ENCODE measurements around the gene SMG6.
A peak's percentile ranks its signal among the peaks of the same experiment; 100 is the strongest.

Gene SMG6

DNA sequence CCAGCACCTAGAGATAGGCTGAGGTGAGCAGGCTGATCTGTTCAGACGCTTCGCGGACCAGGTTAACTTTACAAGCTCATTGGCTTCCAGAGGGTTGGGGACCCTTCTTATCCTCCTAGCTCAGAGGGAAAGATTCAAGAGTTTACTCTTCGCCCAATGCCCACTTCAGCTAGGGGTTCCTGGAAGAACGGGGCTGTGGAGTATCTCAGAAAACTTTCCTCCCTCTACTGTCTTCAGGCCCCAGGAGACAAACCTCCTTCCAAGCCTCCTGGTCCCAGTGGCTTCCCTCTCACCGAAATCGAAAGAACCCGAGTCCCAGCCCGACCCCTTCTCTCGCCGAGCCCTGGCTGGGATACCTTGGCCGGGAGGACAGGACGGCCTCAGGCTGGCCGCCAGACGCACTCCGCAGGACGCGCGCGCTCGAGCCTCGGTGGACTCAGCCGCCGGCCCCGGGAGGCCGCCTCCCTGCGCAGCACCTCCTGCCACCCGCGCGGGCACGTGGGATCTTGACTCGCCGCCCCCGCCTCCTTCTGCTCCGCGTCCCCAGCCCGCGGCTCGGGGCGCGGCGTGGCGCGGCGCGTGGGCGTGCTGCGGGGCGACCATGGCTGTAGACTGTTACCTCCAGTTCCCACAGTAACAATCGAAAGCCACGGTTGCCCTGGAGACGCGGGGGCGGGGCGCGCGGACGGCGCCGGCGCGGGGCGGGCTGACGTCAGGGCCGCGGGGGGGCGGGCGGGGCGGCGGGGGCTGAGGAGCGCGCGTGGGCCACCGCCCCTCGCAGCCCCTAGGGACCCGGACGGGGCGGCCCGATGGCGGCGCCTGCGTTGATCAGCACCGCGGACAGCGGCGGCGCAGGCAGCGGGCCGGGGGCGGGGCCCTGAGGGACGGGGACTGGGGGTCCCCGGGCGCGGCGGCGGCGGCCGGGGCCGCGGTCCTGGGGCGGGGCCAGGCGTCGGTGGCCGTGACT is 254.0 kb downstream of the SMG6 start:
- peak; percentile 71 for DNase-seq (ENCODE audit: low spot score)
- TF ChIP-seq, protein P1, sequence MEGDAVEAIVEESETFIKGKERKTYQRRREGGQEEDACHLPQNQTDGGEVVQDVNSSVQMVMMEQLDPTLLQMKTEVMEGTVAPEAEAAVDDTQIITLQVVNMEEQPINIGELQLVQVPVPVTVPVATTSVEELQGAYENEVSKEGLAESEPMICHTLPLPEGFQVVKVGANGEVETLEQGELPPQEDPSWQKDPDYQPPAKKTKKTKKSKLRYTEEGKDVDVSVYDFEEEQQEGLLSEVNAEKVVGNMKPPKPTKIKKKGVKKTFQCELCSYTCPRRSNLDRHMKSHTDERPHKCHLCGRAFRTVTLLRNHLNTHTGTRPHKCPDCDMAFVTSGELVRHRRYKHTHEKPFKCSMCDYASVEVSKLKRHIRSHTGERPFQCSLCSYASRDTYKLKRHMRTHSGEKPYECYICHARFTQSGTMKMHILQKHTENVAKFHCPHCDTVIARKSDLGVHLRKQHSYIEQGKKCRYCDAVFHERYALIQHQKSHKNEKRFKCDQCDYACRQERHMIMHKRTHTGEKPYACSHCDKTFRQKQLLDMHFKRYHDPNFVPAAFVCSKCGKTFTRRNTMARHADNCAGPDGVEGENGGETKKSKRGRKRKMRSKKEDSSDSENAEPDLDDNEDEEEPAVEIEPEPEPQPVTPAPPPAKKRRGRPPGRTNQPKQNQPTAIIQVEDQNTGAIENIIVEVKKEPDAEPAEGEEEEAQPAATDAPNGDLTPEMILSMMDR (conservative IDR thresholded peaks at IDR 0.05; ENCODE audit: low read depth) = no peak
- CTCF ChIA-PET = interaction anchor here (2.7 kb wide), 1 partner anchor 195 kb away, joined by 16 read pairs; no protein-coding TSS in a partner anchor
- peak overlapping the region; percentile 62 for H3K27ac ChIP-seq
- POLR2A ChIA-PET (ENCODE audit: low non-redundant PET) = no interaction called here

DNA sequence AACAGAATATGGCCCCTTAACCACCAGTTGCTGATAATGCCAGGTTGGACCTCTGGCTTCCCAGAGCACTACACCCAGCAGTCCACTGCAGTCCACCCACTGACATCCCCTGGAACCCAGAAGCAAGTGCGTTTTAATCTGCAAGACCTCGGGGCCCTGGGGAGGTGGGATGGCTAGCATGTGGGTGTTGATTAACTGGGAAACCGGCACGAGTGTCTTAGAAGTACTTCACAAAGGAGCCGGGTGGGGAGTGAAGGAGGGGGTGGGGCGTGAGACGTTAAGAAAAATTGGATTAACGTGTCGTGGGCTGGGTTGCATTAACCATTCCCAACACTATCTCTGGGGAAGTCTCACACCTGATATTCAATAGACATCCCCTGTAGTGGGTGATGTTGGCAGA is 254.8 kb downstream of the SMG6 start:
- POLR2A ChIA-PET (ENCODE audit: low non-redundant PET) = no interaction called here
- no peak overlapping the region; the same call in 1 of the 2 replicates for H3K27ac ChIP-seq
- no peak for DNase-seq (ENCODE audit: low spot score)
- CTCF ChIA-PET = interaction anchor here (0.5 kb wide), 1 partner anchor 288 kb away, joined by 4 read pairs; the partner anchor contains the start of gene TSR1
- TF ChIP-seq, protein P1 (conservative IDR thresholded peaks at IDR 0.05; ENCODE audit: low read depth) = no peak

DNA sequence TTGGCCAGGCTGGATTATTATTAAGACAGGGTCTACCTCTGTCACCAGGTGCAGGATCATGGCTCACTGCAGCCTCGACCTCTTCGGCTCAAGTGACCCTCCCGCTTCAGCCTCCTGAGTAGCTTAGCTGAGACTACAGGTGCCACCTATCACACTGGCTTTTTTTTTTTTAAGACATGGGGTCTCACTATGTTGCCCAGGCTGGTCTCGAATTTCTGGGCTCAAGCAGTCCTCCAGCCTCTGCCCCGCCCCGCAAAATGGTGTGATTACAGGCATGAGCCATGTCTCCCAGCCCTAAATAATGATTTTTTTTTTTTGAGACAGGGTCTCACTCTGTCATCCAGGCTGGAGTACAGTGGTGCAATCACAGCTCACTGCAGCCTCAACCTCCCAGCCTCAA is 256.0 kb downstream of the SMG6 start:
- CTCF ChIA-PET = interaction anchor here (0.6 kb wide), 2 partner anchors 167 to 197 kb away, joined by 3 read pairs; no protein-coding TSS in a partner anchor
- POLR2A ChIA-PET (ENCODE audit: low non-redundant PET) = no interaction called here
- H3K27ac ChIP-seq = no peak overlapping the region
- TF ChIP-seq, protein P1 (conservative IDR thresholded peaks at IDR 0.05; ENCODE audit: low read depth) = no peak
- no peak for DNase-seq (ENCODE audit: low spot score)

DNA sequence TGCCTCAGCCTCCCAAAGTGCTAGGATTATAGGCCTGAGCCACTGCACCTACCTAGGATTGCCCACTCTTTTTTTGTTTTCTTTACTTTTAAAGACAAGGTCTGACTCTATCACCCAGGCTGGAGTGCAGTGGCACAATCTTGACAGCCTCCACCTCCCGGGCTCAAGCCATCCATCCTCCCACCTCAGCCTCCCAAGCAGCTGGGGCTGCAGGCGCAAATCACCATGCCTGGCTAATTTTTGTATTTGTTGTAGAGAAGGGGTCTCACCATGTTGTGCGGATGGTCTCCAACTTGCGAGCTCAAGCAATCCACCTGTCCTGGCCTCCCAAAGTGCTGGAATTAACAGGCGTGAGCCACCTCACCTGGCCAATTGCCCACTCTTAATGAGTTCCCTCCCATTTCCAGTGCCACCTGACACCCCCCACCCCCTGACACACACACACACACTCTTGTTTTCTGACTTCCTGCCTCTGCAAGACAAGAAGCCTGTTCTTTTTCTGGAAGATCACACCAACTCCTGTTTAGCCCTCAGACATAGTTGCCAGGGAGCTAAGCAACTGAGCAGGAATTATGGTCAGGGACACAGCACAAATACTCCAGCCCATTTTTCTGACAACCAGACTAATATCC is 259.2 kb downstream of the SMG6 start:
- ChIA-PET POLR2A (ENCODE audit: low non-redundant PET) (interaction anchor here (0.6 kb wide), 1 partner anchor 13 kb away, joined by 4 read pairs; no protein-coding TSS in a partner anchor), CTCF (interaction anchor here (0.6 to 2.3 kb wide), 3 partner anchors 10 to 200 kb away, joined by 4 to 6 read pairs (median 5); partner anchors contain the start of gene HIC1)
- no peak for DNase-seq (ENCODE audit: low spot score)
- peak overlapping the region; percentile 83 for H3K27ac ChIP-seq
- TF ChIP-seq, protein P1 (conservative IDR thresholded peaks at IDR 0.05; ENCODE audit: low read depth) = no peak

DNA sequence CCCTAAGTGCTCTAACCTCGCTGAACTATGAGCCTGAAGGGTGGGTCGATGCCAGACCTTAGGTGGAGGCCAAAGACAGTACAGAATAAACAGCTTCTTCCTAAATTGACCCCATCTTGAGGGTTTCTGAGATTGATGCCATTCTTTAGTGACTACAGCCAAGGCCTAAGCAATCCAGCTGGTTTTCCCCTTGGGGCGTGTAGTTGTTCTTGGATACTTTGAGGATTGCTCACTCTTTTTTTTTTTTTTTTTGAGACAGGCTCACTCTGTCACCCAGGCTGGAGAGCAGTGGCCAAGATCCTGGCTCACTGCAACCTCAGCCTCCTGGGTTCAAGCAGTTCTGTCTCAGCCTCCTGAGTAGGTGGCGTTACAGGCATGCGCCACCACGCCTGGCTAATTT is 259.8 kb downstream of the SMG6 start:
- CTCF ChIA-PET = interaction anchor here (0.6 to 2.3 kb wide), 4 partner anchors 11 to 201 kb away, joined by 4 to 6 read pairs (median 5); partner anchors contain the start of gene HIC1
- POLR2A ChIA-PET (ENCODE audit: low non-redundant PET) = no interaction called here
- no peak for DNase-seq (ENCODE audit: low spot score)
- H3K27ac ChIP-seq = peak overlapping the region; percentile 83
- TF ChIP-seq, protein P1 (conservative IDR thresholded peaks at IDR 0.05; ENCODE audit: low read depth) = no peak

DNA sequence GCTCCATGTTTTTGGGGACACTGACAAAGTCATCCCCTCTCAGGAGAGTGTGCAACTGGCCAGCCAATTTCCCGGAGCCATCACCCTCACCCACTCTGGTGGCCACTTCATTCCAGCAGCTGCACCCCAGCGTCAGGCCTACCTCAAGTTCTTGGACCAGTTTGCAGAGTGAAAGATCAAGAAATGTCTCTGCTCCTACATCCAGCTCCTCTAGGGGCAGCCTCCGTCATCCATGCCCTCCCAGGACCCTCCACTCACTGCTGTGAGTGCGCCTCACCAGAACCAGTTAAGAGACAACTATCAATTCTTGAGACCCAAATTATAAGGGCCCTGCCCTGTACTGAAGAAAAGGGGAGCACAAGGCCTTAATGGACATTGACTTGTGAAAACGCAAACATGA is 260.7 kb downstream of the SMG6 start:
- peak overlapping the region; percentile 83 for H3K27ac ChIP-seq

More for the DNA sequence above, 260.7 kb downstream of the SMG6 start:
- POLR2A ChIA-PET (ENCODE audit: low non-redundant PET) = no interaction called here
- CTCF ChIA-PET = interaction anchor here (0.6 to 2.3 kb wide), 3 partner anchors 12 to 202 kb away, joined by 3 to 6 read pairs (median 4); partner anchors contain the start of gene HIC1
- TF ChIP-seq, protein P1 (conservative IDR thresholded peaks at IDR 0.05; ENCODE audit: low read depth) = no peak
- no peak for DNase-seq (ENCODE audit: low spot score)
